ENCODE measurements around the gene JAG1. TPM values are rescaled to one million over a fixed set of nuclear protein-coding genes. Genes with fewer than 3 reads are reported as not detected.

Gene JAG1
- polyA plus RNA-seq, 3 donors, result 0.70 to 6.8 (median 0.85) TPM

DNA sequence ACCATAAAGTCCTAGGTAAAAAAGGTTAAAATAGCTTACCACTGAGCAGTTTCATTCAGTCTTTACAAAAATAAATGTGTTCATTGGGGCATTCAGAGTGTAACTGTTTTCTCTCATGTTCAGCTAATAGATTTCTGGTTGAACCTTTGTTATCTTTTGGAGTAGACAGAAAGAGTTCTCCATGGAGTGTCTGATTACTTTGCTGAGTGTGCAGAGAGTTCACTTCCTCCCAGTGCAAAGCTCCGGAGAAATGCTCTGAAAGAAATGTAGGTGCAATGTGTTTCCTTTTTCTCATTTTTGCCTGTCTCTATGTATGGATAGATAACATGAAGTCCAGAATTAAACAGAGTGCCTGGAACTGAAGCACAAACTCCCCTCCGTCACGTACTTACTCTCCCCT lies 52.6 kb downstream of the JAG1 start:
- TF ChIP-seq, protein P1, sequence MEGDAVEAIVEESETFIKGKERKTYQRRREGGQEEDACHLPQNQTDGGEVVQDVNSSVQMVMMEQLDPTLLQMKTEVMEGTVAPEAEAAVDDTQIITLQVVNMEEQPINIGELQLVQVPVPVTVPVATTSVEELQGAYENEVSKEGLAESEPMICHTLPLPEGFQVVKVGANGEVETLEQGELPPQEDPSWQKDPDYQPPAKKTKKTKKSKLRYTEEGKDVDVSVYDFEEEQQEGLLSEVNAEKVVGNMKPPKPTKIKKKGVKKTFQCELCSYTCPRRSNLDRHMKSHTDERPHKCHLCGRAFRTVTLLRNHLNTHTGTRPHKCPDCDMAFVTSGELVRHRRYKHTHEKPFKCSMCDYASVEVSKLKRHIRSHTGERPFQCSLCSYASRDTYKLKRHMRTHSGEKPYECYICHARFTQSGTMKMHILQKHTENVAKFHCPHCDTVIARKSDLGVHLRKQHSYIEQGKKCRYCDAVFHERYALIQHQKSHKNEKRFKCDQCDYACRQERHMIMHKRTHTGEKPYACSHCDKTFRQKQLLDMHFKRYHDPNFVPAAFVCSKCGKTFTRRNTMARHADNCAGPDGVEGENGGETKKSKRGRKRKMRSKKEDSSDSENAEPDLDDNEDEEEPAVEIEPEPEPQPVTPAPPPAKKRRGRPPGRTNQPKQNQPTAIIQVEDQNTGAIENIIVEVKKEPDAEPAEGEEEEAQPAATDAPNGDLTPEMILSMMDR (IDR thresholded peaks at IDR 0.05), result no peak
- Mint-ChIP-seq H3K4me1 (no peaks in the 10 kb centered on the region), H3K27me3 (ENCODE audit: low read depth in 3 of 3) (no peaks in the 10 kb centered on the region), H3K36me3 (peaks cover 12 to 14% of the 10 kb centered on the region in 2 donors), H3K27ac (no peak overlapping the region), H3K4me3 (no peak overlapping the region), H3K9me3 (no peaks in the 10 kb centered on the region)
- H3K27me3 ChIP-seq (ENCODE audit: control insufficient read depth in 2 of 2, insufficient read depth in 2 of 2, low read length in 2 of 2), result no peaks in the 10 kb centered on the region
- H3K9ac ChIP-seq (ENCODE audit: insufficient read depth, low read length, poor library complexity, severe bottlenecking), result no peak overlapping the region
- no peaks in the 10 kb centered on the region for H4K20me1 ChIP-seq (ENCODE audit: insufficient read depth, low read length)
- H3K36me3 ChIP-seq (replicated peaks in 1 of 2; ENCODE audit: control insufficient read depth in 1 of 2, insufficient read depth in 2 of 2, low read length in 2 of 2), result no peaks in the 10 kb centered on the region
- H3K79me2 ChIP-seq (ENCODE audit: insufficient read depth, low read length), result no peaks in the 10 kb centered on the region
- no peak overlapping the region for H3K4me2 ChIP-seq (replicated peaks; ENCODE audit: extremely low read depth, low read length, poor library complexity, severe bottlenecking)
- H3K27ac ChIP-seq (ENCODE audit: low read depth in 1 of 2, low read length in 2 of 2), result no peak overlapping the region
- H3K4me3 ChIP-seq (replicated peaks in 1 of 3; ENCODE audit: low read depth in 2 of 3, low read length in 3 of 3), result no peak overlapping the region
- no peak for DNase-seq
- no peaks in the 10 kb centered on the region for H3K4me1 ChIP-seq (ENCODE audit: control insufficient read depth in 1 of 2, insufficient read depth in 2 of 2, low read length in 2 of 2)
- no peaks in the 10 kb centered on the region for H3K9me3 ChIP-seq (replicated peaks in 1 of 2; ENCODE audit: control insufficient read depth in 1 of 2, insufficient read depth in 1 of 2, low read length in 2 of 2)
- no CpG with 5 or more reads among the region's 3 CpGs for WGBS (ENCODE audit: insufficient coverage)
- no peak overlapping the region for H2AFZ ChIP-seq (ENCODE audit: insufficient read depth, low read depth, low read length, poor library complexity, severe bottlenecking)
- intact Hi-C loops (cut with micrococcal nuclease), result no loop called here

DNA sequence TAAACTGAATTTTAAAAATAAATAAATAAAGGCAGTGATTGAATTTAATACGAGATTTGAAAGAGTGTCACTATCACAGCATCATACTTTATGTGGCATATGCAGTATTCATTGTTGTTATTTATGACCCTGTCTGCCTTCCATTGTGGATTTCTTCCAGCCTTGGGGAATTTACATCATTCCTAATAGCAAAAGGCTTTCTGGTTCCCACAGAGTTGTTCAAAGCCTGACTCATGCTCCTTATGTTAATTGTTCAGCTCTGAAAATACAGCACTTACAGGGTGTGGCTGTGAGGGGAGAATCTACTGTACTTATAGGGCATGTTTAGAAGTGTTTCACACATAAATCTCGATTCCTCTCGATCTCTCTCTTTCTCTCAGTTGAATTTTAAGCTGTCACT lies 54.4 kb downstream of the JAG1 start:
- no peak for DNase-seq
- intact Hi-C loops (cut with micrococcal nuclease), result no loop called here
- TF ChIP-seq, protein P1 (IDR thresholded peaks at IDR 0.05), result no peak
- Mint-ChIP-seq H3K27ac (no peak overlapping the region), H3K27me3 (ENCODE audit: low read depth in 3 of 3) (no peaks in the 10 kb centered on the region), H3K36me3 (peaks cover 16 to 21% of the 10 kb centered on the region in 2 donors), H3K9me3 (no peaks in the 10 kb centered on the region), H3K4me3 (no peak overlapping the region), H3K4me1 (no peaks in the 10 kb centered on the region)
- Histone ChIP-seq H3K9ac (ENCODE audit: insufficient read depth, low read length, poor library complexity, severe bottlenecking) (no peak overlapping the region), H4K20me1 (ENCODE audit: insufficient read depth, low read length) (no peaks in the 10 kb centered on the region), H2AFZ (ENCODE audit: insufficient read depth, low read depth, low read length, poor library complexity, severe bottlenecking) (no peak overlapping the region), H3K9me3 (replicated peaks in 1 of 2; ENCODE audit: control insufficient read depth in 1 of 2, insufficient read depth in 1 of 2, low read length in 2 of 2) (no peaks in the 10 kb centered on the region), H3K4me3 (replicated peaks in 1 of 3; ENCODE audit: low read depth in 2 of 3, low read length in 3 of 3) (no peak overlapping the region), H3K79me2 (ENCODE audit: insufficient read depth, low read length) (no peaks in the 10 kb centered on the region), H3K27ac (ENCODE audit: low read depth in 1 of 2, low read length in 2 of 2) (no peak overlapping the region), H3K4me1 (ENCODE audit: control insufficient read depth in 1 of 2, insufficient read depth in 2 of 2, low read length in 2 of 2) (no peaks in the 10 kb centered on the region), H3K27me3 (ENCODE audit: control insufficient read depth in 2 of 2, insufficient read depth in 2 of 2, low read length in 2 of 2) (no peaks in the 10 kb centered on the region), H3K36me3 (replicated peaks in 1 of 2; ENCODE audit: control insufficient read depth in 1 of 2, insufficient read depth in 2 of 2, low read length in 2 of 2) (no peaks in the 10 kb centered on the region), H3K4me2 (replicated peaks; ENCODE audit: extremely low read depth, low read length, poor library complexity, severe bottlenecking) (no peak overlapping the region)
- no CpG with 5 or more reads among the region's 3 CpGs for WGBS (ENCODE audit: insufficient coverage)
